ENCODE results near the gene FGFBP3. TPM values are rescaled to one million over a fixed set of nuclear protein-coding genes. Genes with fewer than 3 reads are reported as not detected.

The FGFBP3 gene, protein sequence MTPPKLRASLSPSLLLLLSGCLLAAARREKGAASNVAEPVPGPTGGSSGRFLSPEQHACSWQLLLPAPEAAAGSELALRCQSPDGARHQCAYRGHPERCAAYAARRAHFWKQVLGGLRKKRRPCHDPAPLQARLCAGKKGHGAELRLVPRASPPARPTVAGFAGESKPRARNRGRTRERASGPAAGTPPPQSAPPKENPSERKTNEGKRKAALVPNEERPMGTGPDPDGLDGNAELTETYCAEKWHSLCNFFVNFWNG
- total RNA-seq = 0.30 and 0.32 TPM in 2 replicates

DNA sequence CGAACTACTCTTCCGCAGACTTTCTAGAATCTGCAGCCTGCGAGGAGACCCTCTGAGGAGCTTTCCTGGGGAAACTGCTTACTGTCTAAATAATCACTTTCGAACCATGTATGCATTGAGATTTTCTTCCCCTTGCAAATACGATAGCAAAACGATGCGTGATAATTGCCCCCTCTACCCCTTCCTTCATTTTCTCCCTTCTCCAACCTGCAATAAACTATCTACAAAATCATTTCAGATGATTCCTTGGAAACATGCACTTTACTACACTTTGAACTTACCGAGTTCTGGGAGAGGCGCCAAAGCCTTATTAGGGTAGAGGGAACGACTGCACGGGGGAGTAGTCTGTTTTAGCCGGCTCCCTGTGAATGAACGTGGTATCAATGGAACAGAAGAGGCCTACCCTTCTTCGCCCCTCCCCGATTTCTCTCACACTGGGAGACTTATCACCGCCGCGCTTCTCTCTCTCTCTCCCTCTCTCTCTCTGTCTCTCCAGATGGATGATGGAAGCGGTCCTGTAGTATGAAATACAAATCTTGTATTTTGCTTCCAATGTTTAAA, at the start of gene FGFBP3:
Gene FGFBP3, minus strand, starts transcription at position 370 of the 561 bp plus-strand sequence. CDS start 517 bp downstream, outside the sequence.

DNA sequence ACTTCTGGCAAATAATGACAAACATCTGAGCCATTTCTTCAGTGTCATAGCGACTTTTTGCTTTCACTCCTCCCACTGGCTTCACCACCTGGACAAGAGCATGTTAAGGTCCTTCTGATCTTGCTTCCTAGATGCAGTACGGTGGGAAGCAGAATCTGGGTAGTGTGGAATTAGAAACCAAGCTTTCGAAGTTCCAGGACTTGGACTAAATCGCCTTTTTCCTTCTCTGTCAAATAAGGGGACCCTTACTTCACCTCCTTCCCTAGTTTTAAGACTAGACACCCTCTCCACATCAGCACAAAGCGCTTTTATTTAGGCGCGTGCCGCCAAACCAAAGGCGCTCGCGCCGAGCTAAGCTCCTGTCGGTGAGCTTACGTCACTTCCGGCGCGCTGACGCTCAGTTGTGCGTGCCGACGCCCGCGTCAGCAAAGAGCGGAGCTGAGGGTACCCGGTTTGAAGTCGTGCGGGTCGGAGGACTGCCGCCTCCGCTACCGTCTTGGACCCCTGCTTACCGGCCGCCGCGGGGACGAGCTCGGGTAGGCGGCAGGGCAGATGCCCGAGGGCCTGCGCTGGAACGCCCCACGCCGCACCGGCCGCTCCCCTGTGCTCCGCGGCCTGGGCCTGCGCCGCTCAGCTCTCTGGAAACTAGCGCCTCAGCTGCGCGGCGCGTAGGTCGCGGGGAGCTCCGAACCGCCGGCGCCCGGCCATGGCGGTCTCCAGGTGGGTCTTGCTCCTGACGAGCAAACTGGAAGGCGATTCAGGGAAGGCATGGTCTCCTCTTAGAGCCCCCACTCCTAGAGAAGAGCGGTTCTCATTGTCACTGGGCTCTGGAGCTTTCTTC, 14.3 kb upstream of the FGFBP3 start, which contains the start of gene BTAF1:
Gene BTAF1, plus strand, starts transcription at position 400 of the 841 bp plus-strand sequence. Its CDS starts 307 bp downstream, at position 707.

Other genes starting within 250 kb of the FGFBP3 start
- gene TNKS2, start 111.1 kb downstream of the FGFBP3 start, total RNA-seq = 42.6 and 58.1 TPM in 2 replicates
- 36.1 and 40.4 TPM in 2 replicates for gene BTAF1, start 14.3 kb upstream of the FGFBP3 start, total RNA-seq